GM21515 (cell line): Measurements from ENCODE around the gene ART5.
"Not testable (repeated sequence)": the region's sequence is repeated elsewhere in the genome, so short reads cannot be mapped to it uniquely, and the experiment has no call there.

Experiments used
- ATAC-seq: cut with Tn5 transposase; IDR thresholded peaks from one replicate; pipeline ENCODE4 v1.9.1; 2021; ENCODE audit not compliant: unreplicated experiment

The ART5 gene

DNA sequence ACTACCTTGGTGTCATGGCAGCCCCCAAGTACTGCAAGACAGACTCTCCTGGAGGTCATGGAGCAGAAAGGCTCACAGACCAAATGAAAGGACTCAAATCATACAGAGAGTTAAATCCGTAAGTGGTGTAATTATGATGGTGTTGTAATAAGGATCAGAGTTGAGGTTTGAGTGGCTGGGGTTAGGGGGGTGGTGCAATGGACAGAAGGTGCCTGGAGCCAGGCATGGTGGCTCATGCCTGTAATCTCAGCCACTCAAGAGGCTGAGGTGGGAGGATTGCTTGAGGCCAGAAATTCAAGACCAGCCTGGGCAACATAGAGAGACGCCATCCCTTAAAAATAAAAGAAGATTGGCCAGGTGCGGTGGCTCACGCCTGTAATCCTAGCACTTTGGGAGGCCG lies 18.7 kb downstream of the ART5 start:
- ATAC-seq, result no peak

DNA sequence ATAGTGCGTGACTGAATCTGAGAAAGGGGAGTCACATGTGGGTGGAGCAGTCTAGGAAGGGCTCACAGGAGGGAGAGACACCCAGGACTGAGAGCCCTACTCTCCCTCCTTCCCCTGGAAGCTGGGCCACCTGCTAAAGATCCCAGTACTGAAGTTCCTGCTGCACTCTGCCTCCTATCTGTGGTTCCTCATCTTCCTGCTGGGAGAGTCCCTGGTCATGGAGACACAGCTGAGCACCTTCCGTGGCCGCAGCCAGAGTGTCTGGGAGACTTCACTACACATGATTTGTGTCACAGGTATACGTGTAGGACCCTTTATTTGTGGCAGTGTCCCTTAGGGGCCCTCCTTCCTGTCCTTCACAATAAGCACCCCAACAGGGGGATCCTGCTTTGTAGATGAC lies 19.3 kb downstream of the ART5 start:
- ATAC-seq, result no peak

DNA sequence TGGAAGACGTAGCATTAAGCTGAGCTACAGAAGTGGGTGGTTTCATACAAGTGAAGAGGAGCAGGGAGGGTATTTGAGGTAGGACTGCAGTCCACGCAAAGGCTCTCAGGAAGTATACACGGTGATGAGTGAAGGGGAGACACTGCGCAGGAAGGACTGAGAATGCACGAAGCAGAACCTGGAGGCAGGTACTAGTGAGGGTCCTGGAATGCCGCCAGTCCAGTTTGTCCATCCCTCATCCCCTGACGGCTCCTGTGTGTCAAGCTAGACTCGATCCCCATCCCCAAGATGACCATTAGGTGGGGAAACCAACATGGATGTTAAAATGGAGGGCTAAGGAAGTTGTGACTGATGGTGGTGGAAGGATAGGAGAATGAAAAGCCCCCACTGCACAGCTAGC lies 23.8 kb downstream of the ART5 start:
- no peak for ATAC-seq

DNA sequence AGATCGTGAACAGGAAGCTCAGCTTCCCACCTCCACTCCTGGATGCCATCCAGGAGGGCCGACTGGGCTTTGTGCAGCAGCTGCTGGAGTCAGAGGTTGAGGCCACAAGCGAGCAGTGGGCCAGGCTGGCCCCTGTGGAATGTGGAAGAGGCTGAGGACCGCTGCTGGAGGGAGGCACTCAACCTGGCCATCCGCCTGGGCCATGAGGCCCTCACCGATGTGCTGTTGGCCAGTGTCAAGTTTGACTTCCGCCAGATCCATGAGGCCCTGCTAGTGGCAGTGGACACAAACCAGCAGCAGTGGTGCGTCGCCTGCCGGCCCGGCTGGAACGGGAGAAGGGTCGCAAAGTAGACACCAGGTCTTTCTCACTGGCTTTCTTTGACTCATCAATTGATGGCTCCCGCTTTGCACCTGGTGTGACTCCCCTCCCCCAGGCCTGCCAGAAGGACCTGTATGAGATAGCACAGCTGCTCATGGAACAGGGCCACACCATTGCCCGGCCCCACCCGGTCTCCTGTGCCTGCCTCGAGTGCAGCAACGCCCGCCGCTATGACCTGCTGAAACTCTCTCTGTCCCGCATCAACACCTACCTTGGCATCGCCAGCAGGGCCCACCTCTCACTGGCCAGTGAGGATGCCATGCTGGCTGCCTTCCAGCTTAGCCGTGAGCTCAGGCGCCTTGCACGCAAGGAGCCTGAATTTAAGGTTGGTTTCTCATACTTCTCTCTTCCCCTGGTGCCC lies 24.9 kb downstream of the ART5 start:
- ATAC-seq, result no peak

DNA sequence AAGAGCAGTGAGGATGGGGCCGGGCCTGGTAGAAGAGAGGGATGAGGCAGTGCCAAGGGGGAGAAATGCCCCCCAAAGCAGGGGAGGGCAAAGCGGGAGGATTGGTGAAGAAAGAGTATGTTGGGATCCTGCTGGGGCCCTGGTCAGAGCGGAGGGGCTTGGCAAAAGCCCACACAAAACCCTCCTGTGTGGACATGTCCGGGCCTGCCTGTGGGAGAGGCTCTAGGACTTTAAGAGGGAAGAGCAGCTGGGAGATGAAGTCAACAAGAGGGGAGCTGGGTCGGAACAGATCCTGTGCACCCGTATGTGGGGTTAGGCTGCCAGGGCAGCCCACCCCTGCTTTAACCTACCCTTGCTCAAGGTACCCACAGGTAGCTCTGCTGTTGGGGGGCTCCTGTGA lies 25.8 kb downstream of the ART5 start:
- no peak for ATAC-seq

DNA sequence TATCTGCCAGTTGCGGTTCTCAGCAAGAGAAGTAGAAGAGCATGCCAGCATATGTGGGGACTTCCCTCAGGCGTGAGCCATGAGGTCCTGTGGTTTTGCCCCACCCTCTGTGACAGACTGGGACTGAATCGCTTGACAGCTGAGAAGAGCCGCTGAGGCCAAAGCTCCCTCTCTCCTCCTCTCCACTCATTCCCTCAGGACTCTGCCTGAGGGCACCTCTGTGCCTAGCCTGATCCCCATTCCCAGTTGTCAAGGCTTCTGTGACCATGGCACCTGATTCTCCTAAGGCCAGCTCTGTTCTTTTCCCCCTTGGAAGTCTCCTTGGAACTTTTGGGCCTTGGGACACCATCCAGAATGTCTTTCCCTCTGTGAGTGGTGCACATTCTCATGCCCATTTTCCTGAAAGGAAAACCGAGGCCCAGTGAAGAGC lies 27.0 kb downstream of the ART5 start:
- ATAC-seq, result no peak

DNA sequence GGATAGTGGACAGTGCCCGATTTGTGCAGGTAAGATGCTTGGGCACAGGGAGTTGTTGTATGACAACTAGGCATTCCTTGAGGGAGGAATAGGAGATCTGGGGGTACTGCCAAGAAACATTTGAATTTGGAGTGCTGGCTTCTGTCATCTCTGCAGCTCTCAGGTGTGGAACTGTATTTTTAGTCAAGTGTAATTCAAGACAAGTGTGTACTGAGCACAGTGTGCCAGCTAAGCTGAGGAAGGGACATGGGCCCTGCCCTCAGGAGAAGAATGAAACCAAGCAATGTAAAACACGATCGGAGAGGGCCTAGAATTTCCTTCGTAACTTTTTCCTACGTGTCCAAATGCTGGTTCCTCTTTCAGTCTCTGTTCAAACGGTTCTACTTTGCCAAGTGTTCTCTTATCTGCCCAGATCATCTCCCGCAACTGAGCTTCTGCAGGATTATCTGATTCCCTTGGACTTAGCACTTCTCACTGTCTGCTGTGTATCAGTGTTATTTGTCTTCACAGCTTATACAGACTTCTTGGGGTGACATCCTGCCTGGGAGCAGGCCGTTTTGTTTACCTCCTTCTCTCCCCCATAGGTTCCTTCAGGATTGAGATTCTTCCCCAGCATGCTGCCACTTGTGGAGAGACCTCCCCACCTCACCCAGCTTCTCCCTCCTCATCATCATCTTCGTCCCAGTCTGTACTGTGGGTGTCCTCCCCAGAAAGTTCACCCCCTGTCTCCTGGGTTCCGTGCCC lies 27.6 kb downstream of the ART5 start:
- no peak for ATAC-seq

DNA sequence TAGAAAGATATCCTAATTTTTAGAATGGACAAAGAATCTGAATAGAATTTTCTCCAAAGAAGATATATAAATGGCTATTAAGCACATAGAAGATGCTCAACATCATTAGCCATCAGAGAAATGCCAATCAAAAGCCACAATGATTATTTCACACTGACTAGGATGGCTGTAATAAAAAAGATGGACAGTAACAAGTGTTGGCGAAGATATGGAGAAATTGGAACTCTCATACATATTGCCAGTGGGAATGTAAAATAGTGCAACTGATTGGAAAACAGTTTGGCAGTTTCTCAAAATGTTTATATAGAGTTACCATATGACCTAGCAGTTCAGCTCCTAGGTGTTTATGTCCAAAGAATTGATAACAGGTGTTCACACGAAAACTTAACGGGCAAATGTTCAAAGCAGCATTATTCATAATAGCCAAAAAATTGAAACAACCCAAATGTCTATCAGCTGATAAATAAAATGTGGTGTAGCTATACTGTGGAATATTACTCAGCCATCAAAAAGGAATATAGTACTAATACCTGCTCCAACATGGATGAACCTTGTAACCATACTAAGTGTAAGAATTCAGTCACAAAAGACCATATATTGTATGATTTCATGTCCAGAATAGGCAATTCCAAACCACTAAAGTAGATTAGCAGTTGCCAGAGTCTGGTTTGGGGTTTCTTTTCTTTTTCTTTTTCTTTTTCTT lies 29.7 kb downstream of the ART5 start:
- ATAC-seq, result no peak

DNA sequence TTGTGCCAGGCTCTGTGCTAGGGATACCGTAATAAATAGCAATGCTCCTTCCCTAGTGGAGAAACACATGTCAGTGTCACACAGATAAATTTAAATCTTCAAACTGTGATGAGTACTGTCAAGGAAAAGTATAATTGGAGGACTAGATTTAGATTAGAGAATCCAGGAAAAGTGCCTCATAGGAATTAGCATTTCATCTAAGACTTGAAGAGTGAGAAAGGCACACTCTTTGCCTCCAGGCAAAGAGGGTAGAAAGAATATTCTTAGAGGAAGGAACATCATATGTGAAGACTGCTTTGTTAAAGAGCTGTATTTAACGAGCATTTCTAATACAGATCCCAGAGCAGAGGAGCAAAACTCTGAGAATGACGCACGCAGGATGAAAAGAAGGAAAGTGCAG lies 30.9 kb downstream of the ART5 start:
- no peak for ATAC-seq

DNA sequence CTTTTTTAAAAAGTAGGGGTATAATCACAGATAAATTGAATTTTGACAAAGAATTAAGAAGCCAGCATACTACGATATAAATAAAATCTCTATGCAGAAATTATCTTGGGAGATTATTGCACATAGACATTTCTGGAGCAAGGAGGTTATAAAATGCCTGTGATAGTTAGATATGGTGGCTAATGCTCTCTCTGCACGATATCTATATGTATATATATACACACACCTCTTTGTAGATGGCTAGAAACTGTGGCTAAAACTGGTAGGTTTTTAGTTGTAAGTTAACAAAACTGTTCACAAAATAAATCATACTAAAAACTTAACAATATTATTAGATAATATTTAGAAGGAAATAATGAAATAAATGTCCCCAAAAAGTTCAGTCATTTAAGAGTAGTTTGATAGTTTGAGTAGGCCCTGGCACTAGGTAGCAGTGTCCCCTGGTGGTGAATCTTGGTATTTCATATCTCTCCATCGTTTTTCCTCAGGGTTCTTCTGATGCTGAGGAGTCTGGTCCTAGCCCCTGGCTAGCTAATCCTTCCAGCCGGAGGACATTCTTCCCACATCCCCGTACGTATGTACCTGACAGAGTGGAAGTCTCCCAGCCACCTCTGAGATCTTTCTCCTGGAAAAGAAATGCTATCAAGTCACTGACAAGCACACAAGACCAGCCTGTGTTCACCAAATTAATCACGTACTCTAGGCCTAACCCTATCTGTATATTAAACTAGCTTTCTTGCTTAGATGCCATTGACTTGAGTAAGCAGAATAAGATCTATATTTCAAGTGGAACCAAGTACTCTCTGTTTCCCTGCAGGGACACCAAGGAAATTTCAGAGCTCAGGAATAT lies 32.2 kb downstream of the ART5 start:
- no peak for ATAC-seq

DNA sequence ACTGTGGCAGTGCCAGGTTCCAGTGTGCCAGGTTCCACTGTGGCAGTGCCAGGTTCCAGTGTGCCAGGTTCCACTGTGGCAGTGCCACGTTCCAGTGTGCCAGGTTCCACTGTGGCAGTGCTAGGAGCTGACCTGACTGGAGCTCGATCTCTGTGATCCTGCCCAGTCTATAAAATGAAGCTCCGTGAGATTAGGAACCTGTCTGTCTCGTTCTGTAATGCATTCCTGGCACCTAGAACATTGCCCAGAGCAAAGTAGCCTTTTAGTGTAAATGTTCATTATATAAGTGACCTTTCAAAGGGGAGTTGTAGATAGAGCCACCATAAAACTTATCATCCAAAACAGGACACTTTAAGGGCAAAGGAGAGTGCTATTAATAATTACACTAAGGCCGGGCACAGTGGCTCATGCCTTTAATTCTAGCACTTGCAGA lies 36.0 kb downstream of the ART5 start:
- ATAC-seq, result no peak

DNA sequence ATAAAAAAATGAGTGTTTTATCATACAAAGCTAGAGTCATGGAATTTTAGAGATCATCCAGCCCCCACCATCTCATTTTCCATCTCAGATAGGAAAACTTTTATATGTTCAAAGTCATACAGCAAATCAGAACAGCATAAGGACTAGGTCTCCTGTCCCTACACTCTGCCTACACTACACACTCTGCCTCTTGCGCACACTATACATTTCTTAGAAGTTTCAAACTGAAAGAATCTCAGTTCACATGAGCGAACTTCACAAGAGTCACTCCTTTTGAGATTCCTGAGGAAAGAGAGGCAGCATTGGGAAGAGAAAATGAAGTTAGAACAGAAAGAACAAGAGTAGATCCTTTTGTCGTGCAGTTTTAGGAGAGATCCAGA lies 36.5 kb downstream of the ART5 start:
- ATAC-seq, result no peak

DNA sequence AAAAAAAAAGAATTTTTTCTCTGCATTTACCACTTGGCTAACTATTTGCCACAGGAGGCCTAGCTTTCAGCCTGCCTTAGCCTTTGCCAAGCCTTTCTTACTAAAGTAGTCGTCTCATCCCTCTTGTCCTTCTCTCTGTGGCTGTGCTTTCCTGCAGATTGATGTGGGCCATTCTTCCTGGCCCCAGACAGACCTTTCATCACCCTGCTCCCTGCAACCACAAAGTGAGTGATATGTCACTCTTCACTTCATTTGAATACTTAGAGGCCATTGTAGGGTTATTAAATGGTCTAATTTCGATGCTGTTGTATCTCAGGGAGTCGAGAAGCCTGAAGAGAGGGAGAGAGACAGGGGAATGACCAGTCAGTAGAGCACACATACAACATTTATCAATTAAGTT lies 37.6 kb downstream of the ART5 start:
- no peak for ATAC-seq

DNA sequence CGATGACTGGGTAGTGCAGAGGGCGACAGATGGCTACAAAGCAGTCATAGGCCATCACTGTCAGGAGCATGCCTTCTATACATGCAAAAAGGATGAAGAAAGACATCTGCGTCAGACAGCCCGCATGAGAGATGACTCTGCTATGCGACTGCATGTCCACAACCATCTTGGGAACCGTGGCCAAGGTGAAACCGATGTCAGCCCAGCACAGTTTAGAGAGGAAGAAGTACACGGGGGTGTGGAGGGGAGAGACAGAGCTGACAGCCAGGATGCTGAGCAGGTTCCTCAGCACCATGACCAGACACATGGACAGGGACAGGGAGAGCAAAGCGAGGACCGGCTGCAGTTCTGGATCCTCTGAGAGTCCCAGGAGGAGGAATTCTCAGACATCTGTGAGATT lies 41.6 kb downstream of the ART5 start:
- not testable (repeated sequence) for ATAC-seq

DNA sequence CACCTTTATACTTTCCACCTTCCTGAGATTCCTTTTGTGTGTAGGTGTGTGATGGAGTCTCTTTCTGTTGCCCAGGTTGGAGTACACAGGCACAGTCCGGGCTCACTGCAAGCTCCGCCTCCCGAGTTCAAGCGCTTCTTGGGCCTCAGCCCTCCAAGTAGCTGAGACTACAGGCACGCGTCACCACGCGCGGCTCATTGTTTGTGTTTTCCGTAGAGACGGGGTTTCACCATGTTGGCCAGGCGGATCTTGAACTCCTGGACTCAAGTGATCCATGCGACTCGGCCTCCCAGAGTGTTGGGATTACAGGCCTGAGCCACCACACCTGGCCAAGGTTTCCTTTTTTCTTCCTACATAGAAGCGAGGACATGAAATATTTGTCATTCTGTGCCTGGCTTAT lies 44.0 kb downstream of the ART5 start:
- not testable (repeated sequence) for ATAC-seq

DNA sequence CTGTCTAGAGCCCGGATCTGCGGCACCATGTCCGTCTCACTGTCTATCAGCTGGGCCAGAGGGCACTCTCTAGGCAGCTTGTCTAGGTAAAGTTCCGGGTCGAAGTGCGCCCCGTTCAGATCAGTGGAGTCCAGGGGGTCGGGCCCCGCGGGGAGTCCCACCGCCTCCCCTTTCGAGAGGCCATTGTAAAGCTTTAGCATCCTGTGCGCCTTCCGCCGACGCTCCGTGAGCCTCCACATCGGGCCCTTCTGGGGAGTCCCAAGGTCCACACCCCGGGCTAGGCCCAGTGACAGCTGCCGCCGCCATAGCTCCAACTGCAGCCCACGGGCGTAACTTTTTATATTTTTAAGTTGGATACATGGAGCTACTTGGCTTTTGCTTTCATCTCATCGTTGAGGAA lies 50.5 kb downstream of the ART5 start:
- ATAC-seq, result not testable (repeated sequence)

DNA sequence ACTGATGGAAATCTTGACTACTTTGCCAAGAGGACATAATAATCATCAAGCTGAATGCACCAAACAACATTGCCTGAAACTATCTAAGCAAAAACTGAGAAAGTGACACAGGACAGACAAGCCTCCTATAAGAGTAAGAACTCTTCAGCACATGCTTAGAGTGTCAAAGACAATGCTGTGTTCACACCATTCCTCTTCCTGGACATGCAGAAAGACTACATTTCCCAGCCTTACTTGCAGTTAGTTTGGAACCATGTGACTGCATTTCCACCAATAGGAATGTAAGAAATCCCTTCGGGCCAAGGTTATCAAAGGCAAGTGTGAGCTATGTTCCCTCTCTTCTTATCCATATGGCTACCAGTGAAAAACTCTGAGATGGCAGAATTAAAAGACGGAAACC lies 51.6 kb downstream of the ART5 start:
- ATAC-seq, result not testable (repeated sequence)

DNA sequence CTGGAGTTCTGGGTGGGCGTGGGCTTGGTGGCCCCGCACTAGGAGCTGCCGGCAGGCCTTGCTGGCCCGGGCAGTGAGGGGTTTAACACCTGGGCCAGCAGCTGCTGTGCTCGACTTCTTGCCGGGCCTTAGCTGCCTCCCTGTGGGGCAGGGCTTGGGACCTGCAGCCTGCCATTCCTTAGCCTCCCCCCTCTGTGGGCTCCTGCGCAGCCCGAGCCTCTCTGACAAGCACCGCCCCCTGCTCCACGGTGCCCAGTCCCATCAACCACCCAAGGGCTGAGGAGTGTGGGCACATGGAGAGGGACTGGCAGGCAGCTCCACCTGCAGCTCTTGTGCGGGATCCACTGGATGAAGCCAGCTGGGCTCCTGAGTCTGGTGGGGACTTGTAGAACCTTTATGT lies 53.0 kb downstream of the ART5 start:
- ATAC-seq, result not testable (repeated sequence)
